Gastrocnemius medialis (tissue), 4 donors: ENCODE results near the gene CATSPERZ. TPM values are rescaled to one million over a fixed set of nuclear protein-coding genes. Genes with fewer than 3 reads are reported as not detected.

Experiments
- ATAC-seq, 2 donors: fragments of 150-250 bp; one replicate each; pipeline ENCODE4 v1.9.1; 2016
- DNase-seq, 2 donors: peaks; one replicate each; pipeline ENCODE4 v3.0.0-alpha.2; 2019
- H3K27ac ChIP-seq, 4 donors: fragments of 200-600 bp; sonication (generic); 1 replicate in 1 of 4; 2 replicates in 3 of 4; pipeline ENCODE4 v1.5.1; 2016 to 2018; ENCODE audit warnings: mild to moderate bottlenecking in 2 of 4, moderate library complexity in 1 of 4
- H3K27me3 ChIP-seq, 3 donors: fragments of 200-600 bp; sonication (generic) in 2 of 3; 1 replicate in 1 of 3; 2 replicates in 2 of 3; pipeline versions ENCODE4 v1.5.1 to v1.6.0; 2016 to 2019; ENCODE audit warnings: mild to moderate bottlenecking in 1 of 3, moderate library complexity in 1 of 3
- H3K36me3 ChIP-seq, 2 donors: fragments of 200-600 bp; sonication (generic) in 1 of 2; one replicate each; pipeline ENCODE4 v1.5.1; 2017 to 2018
- H3K4me1 ChIP-seq, 2 donors: fragments of 200-600 bp; sonication (generic) in 1 of 2; one replicate each; pipeline ENCODE4 v1.5.1; 2016 to 2017; ENCODE audit warnings: mild to moderate bottlenecking in 2 of 2
- H3K4me3 ChIP-seq, 4 donors: fragments of 200-600 bp; sonication (generic) in 3 of 4; 1 replicate in 1 of 4; 2 replicates in 3 of 4; pipeline ENCODE4 v1.5.1; 2016 to 2019; ENCODE audit warnings: mild to moderate bottlenecking in 2 of 4
- H3K9me3 ChIP-seq, 3 donors: fragments of 200-600 bp; sonication (generic) in 2 of 3; 1 replicate in 1 of 3; 2 replicates in 2 of 3; pipeline ENCODE4 v1.5.1; 2016 to 2019
- CTCF ChIP-seq, 5 experiments: fragments of 450-650 bp in 3 of 5; fragments of 200-600 bp in 2 of 5; sonication (generic) in 2 of 5; IDR thresholded peaks in 4 of 5; conservative IDR thresholded peaks in 1 of 5; 1 replicate in 4 of 5; 2 replicates in 1 of 5; pipeline ENCODE4 v1.5.1; 2016 to 2019; ENCODE audit warnings: antibody characterized with exemption in 5 of 5, mild to moderate bottlenecking in 3 of 5, moderate library complexity in 3 of 5
- POLR2A ChIP-seq, 2 donors: fragments of 450-650 bp; IDR thresholded peaks; one replicate each; pipeline ENCODE4 v1.6.1; 2017; ENCODE audit warnings: antibody characterized with exemption in 2 of 2, mild to moderate bottlenecking in 2 of 2, moderate library complexity in 2 of 2
- in situ Hi-C, 4 donors: fragments of 200-750 bp; cut with MboI; loops; one replicate each; pipeline versions ENCODE4 v1.15.0 to v1.8.0; 2017; ENCODE audit warnings: low sequenced_read_pairs in 4 of 4
- intact Hi-C: fragments of 100-400 bp; cut with DNase I; formaldehyde crosslinking; loops from one replicate; pipeline ENCODE4 v1.15.1; 2023; ENCODE audit warnings: low total_unique reads
- total RNA-seq, 4 donors: library from RNA; depleted of rRNA; stranded (reverse); fragments of >200 nt; gene quantifications; one replicate each; pipeline versions ENCODE4 v1.1.0 to v1.2.3, GENCODE V29; 2016

CATSPERZ gene
- total RNA-seq, 4 donors from 2014 or later = not detected

DNA sequence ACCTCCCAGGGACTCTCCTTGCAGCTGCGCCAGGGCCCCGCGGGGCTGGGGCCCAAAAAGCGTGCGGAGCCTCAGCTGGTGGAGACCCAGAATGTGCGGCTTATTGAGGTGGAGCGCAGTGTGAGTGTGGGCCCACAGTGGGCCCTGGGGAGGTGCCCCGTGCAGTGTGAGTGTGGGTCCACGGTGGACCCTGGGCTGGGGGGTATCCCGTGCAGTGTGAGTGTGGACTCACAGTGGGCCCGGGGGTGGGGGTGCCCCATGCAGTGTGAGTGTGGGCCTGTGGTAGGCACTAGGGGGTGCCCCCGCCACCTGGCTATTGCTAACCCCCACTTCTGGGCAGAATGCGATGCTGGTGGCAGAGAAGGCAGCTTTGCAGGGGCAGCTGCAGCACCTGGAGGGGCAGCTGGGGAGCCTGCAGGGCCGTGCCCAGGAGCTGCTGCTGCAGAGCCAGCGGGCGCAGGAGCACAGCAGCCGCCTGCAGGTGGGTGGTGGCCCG is 51.0 kb downstream of the CATSPERZ start:
- ATAC-seq (no peak), DNase-seq (no peak)
- H3K9me3 ChIP-seq = no peaks in the 10 kb centered on the region
- H3K27ac ChIP-seq = no peak overlapping the region
- in situ Hi-C loops = no loop called here
- no peaks in the 10 kb centered on the region for H3K36me3 ChIP-seq
- no peak for TF ChIP-seq CTCF (IDR thresholded peaks at IDR 0.05 in 4 of 5, conservative IDR thresholded peaks at IDR 0.05 in 1 of 5)
- no peak for TF ChIP-seq POLR2A (IDR thresholded peaks at IDR 0.05)
- H3K4me3 ChIP-seq = no peak overlapping the region
- H3K4me1 ChIP-seq = peaks cover 0 to 7% of the 10 kb centered on the region in 2 donors
- H3K27me3 ChIP-seq = peaks cover 0 to 7% (median 5%) of the 10 kb centered on the region in 3 donors
- intact Hi-C loops = no loop called here

- H3K4me1 ChIP-seq = peaks cover 0 to 7% of the 10 kb centered on the region in 2 donors
- H3K4me3 ChIP-seq = no peak overlapping the region
- no peaks in the 10 kb centered on the region for H3K9me3 ChIP-seq
- intact Hi-C loops = no loop called here
- ATAC-seq (no peak), DNase-seq (no peak)
- no peaks in the 10 kb centered on the region for H3K36me3 ChIP-seq
- H3K27me3 ChIP-seq = peaks cover 0 to 7% (median 5%) of the 10 kb centered on the region in 3 donors
- H3K27ac ChIP-seq = no peak overlapping the region
- TF ChIP-seq CTCF (IDR thresholded peaks at IDR 0.05 in 4 of 5, conservative IDR thresholded peaks at IDR 0.05 in 1 of 5) = no peak
- no peak for TF ChIP-seq POLR2A (IDR thresholded peaks at IDR 0.05)
- in situ Hi-C loops = no loop called here
Observed at GRCh38 chr11:64352099-64352994, 52.2 kb downstream of the CATSPERZ start.

DNA sequence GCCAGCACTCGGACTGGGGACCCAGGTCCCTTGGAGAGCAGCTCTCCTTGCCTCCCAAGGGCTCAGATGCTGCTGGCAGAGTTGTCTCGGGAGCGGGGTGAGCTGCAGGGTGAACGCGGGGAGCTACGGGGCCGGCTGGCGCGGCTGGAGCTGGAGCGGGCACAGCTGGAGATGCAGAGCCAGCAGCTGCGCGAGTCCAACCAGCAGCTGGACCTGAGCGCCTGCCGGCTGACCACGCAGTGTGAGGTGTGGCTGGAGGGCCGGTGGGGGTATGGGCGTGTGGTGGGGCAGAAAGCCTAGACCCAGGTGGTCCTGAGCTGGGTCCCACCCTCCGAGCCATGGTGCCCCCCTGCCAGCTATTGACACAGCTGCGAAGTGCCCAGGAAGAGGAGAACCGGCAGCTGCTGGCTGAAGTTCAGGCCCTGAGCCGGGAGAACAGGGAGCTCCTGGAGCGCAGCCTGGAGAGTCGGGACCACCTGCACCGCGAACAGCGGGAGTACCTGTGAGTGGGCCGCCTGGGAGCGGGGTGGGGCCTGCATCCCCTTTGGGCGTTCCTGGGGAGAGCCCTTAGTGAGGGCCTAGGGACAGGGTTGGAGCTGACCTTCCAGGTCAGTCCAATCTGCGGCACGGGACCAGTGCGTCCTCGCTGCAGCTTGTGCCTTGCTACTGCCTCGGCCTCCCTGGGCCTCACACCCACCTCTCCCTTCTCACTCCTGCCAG is 53.0 kb downstream of the CATSPERZ start:
- no peak for ATAC-seq
- DNase-seq = no peak
- in situ Hi-C loops = no loop called here
- Histone ChIP-seq H3K9me3 (no peaks in the 10 kb centered on the region), H3K27ac (no peak overlapping the region), H3K36me3 (no peaks in the 10 kb centered on the region), H3K27me3 (peaks cover 0 to 7% (median 5%) of the 10 kb centered on the region in 3 donors), H3K4me1 (peaks cover 0 to 10% of the 10 kb centered on the region in 2 donors), H3K4me3 (no peak overlapping the region)
- intact Hi-C loops = no loop called here
- TF ChIP-seq CTCF (IDR thresholded peaks at IDR 0.05 in 4 of 5, conservative IDR thresholded peaks at IDR 0.05 in 1 of 5) (no peak), POLR2A (IDR thresholded peaks at IDR 0.05) (no peak)

- ATAC-seq (no peak), DNase-seq (no peak)
- Histone ChIP-seq H3K9me3 (no peaks in the 10 kb centered on the region), H3K36me3 (no peaks in the 10 kb centered on the region), H3K4me3 (no peak overlapping the region), H3K27me3 (peaks cover 0 to 7% (median 5%) of the 10 kb centered on the region in 3 donors), H3K4me1 (peaks cover 5 to 15% of the 10 kb centered on the region in 2 donors), H3K27ac (no peak overlapping the region)
- intact Hi-C loops = no loop called here
- TF ChIP-seq CTCF (IDR thresholded peaks at IDR 0.05 in 4 of 5, conservative IDR thresholded peaks at IDR 0.05 in 1 of 5) (no peak), POLR2A (IDR thresholded peaks at IDR 0.05) (no peak)
- in situ Hi-C loops = no loop called here
Observed at GRCh38 chr11:64353715-64354506, 53.8 kb downstream of the CATSPERZ start.
